ENCODE data around the gene AP5Z1. TPM values are rescaled to one million over a fixed set of nuclear protein-coding genes. Genes with fewer than 3 reads are reported as not detected.

The AP5Z1 gene
- total RNA-seq, 1 donor from 2014 or later = 59.7 TPM

DNA sequence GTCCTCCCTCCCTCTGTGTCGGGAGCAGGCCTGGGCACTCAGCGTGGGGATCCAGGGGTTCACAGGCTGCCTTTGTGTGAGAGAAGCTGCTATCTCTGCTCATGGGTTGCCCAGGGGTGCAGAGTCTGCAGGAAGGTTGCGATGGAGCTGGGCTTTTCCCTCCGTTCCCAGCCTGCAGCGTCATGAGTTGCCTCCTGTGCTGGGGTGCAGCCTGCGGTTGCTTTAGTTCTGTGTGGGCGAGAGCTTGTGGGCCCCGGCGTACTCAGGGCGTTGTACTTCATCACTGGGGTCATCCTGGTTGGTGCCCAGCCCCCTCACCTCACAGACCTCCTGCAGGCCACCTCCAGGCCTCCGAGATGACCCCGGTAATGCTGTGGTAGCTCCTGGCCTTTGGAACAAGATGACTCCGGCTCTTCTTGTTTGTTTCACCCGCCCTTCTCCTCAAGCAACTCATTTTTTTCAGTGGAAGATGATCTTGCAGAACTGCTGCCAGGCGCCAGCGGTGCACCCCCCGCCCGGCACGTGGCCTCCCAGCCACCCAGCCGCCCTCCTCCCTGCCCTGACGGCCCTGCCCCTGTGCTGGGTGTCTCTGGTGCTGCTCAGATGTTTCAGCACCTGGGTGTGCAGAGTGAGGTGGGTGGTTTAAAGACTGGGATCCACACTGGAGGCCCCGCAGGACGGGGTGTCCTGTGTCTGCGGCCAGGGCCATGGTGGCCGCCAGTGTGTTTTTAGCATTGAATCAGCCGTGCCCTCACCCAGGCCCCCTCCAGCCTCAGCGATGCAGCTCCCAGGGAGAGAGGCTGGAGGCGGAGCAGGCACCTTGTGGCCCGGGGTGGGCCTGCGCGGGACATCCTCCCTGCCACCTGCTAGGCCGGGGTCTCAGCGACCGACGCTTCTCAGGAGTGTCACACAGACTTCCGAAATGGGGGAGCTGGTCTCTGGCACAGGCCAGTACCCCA is 7.2 kb downstream of the AP5Z1 start:
- Mint-ChIP-seq H3K36me3 (ENCODE audit: low read depth) (peaks cover 13% of the 10 kb centered on the region), H3K4me3 (ENCODE audit: unreplicated experiment) (no peak overlapping the region), H3K4me1 (ENCODE audit: low read depth) (peaks cover 9% of the 10 kb centered on the region), H3K9me3 (ENCODE audit: low read depth) (no peaks in the 10 kb centered on the region), H3K27ac (ENCODE audit: unreplicated experiment) (no peak overlapping the region), H3K27me3 (ENCODE audit: low read depth) (no peaks in the 10 kb centered on the region)
- TF ChIP-seq, protein P1, sequence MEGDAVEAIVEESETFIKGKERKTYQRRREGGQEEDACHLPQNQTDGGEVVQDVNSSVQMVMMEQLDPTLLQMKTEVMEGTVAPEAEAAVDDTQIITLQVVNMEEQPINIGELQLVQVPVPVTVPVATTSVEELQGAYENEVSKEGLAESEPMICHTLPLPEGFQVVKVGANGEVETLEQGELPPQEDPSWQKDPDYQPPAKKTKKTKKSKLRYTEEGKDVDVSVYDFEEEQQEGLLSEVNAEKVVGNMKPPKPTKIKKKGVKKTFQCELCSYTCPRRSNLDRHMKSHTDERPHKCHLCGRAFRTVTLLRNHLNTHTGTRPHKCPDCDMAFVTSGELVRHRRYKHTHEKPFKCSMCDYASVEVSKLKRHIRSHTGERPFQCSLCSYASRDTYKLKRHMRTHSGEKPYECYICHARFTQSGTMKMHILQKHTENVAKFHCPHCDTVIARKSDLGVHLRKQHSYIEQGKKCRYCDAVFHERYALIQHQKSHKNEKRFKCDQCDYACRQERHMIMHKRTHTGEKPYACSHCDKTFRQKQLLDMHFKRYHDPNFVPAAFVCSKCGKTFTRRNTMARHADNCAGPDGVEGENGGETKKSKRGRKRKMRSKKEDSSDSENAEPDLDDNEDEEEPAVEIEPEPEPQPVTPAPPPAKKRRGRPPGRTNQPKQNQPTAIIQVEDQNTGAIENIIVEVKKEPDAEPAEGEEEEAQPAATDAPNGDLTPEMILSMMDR (IDR thresholded peaks at IDR 0.05) = no peak
- DNase-seq (ENCODE audit: low spot score) = no peak

DNA sequence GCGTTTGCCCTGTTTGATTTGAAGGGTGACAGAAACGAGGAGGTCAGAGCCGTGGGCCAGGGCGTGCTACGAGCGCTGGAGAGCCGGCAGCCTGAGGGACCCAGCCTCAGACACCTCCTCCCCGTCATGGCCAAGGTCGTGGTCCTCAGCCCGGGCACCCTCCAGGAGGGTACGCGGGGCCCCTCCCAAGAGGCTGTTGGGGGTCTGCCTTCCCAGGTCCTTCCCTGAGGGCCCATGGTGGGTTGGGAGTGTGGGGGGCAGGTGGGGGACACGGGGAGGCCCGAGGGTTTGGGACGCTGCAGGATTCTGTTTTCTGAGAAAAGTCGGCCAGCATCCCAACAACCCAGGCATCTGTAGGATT is 7.8 kb downstream of the AP5Z1 start:
- Mint-ChIP-seq H3K27ac (ENCODE audit: unreplicated experiment) (no peak overlapping the region), H3K4me3 (ENCODE audit: unreplicated experiment) (no peak overlapping the region), H3K9me3 (ENCODE audit: low read depth) (no peaks in the 10 kb centered on the region), H3K27me3 (ENCODE audit: low read depth) (no peaks in the 10 kb centered on the region), H3K36me3 (ENCODE audit: low read depth) (peaks cover 16% of the 10 kb centered on the region), H3K4me1 (ENCODE audit: low read depth) (peaks cover 3% of the 10 kb centered on the region)
- TF ChIP-seq, protein P1 (IDR thresholded peaks at IDR 0.05) = no peak
- no peak for DNase-seq (ENCODE audit: low spot score)

DNA sequence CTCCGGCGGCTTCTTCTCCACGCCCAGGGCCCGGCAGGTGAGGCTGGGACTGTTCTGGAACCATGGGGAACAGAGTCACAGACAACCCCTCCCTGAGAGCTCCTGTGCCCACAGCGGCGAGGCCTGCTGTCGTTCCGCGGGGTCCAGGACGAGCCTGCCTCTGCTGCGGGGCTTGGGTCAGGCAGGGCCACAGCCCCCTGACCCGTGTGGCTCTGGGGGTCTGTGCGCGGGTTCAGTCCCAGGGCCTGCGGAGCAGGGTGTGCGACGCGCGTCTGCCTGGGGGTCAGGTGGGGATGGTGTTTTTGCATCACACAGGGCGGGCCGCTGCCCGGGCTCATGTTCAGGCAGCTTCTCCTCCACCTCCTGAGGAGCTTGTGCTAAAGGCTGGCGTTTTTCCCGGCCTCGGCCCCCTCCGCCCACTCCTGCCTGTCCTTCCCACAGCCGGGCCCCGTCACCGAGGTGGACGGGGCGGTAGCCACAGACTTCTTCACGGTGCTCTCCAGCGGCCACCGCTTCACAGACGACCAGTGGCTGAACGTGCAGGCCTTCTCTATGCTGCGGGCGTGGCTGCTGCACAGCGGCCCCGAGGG is 8.4 kb downstream of the AP5Z1 start:
- Mint-ChIP-seq H3K4me3 (ENCODE audit: unreplicated experiment) (no peak overlapping the region), H3K27ac (ENCODE audit: unreplicated experiment) (no peak overlapping the region), H3K36me3 (ENCODE audit: low read depth) (peaks cover 16% of the 10 kb centered on the region), H3K27me3 (ENCODE audit: low read depth) (no peaks in the 10 kb centered on the region), H3K4me1 (ENCODE audit: low read depth) (no peaks in the 10 kb centered on the region), H3K9me3 (ENCODE audit: low read depth) (no peaks in the 10 kb centered on the region)
- TF ChIP-seq, protein P1 (IDR thresholded peaks at IDR 0.05) = no peak
- no peak for DNase-seq (ENCODE audit: low spot score)

DNA sequence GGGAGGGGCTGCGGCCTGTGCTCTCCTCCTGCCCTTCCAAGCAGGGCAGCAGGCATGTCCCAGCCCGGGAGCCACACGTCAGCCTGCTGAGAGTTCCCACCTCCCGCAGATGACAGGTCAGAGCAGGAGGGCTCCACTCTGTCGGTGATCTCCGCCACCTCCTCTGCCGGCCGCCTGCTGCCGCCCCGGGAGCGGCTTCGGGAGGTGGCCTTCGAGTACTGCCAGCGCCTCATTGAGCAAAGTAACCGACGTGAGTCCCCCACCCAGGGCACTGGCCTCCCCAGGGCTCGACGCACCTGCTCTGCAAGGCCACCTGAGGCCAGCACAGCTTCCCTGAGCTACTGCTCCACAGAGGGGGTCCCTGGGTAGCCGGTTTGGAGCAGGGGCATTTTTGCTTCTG is 9.4 kb downstream of the AP5Z1 start:
- Mint-ChIP-seq H3K36me3 (ENCODE audit: low read depth) (peaks cover 18% of the 10 kb centered on the region), H3K9me3 (ENCODE audit: low read depth) (no peaks in the 10 kb centered on the region), H3K4me1 (ENCODE audit: low read depth) (no peaks in the 10 kb centered on the region), H3K4me3 (ENCODE audit: unreplicated experiment) (no peak overlapping the region), H3K27ac (ENCODE audit: unreplicated experiment) (no peak overlapping the region), H3K27me3 (ENCODE audit: low read depth) (no peaks in the 10 kb centered on the region)
- no peak for DNase-seq (ENCODE audit: low spot score)
- TF ChIP-seq, protein P1 (IDR thresholded peaks at IDR 0.05) = no peak

DNA sequence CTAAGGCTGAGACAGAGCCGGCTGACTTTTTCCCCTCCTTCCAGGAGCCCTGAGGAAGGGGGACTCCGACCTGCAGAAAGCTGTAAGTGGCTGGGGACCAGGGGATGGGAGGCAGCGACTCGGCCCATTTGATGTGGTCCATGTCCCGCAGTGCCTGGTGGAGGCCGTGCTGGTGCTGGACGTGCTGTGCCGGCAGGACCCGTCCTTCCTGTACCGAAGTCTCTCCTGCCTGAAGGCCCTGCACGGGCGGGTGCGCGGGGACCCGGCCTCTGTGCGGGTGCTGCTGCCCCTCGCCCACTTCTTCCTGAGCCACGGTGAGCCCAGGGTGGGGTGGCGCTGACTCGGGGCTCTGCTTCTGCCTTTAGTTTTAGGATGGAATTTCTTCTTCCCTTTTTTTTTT is 9.9 kb downstream of the AP5Z1 start:
- H3K4me1 Mint-ChIP-seq (ENCODE audit: low read depth) = no peaks in the 10 kb centered on the region
- no peak for DNase-seq (ENCODE audit: low spot score)
- no peak overlapping the region for H3K27ac Mint-ChIP-seq (ENCODE audit: unreplicated experiment)
- H3K36me3 Mint-ChIP-seq (ENCODE audit: low read depth) = peaks cover 23% of the 10 kb centered on the region
- H3K4me3 Mint-ChIP-seq (ENCODE audit: unreplicated experiment) = no peak overlapping the region
- H3K27me3 Mint-ChIP-seq (ENCODE audit: low read depth) = no peaks in the 10 kb centered on the region
- TF ChIP-seq, protein P1 (IDR thresholded peaks at IDR 0.05) = no peak
- no peaks in the 10 kb centered on the region for H3K9me3 Mint-ChIP-seq (ENCODE audit: low read depth)
